HG02759 (cell line): ENCODE data around the gene PHF23.

Source experiments
- ATAC-seq: cut with Tn5 transposase; IDR thresholded peaks from one replicate; pipeline ENCODE4 v1.9.1; 2021; ENCODE audit warnings: mild to moderate bottlenecking, moderate library complexity; ENCODE audit not compliant: unreplicated experiment

Gene PHF23

DNA sequence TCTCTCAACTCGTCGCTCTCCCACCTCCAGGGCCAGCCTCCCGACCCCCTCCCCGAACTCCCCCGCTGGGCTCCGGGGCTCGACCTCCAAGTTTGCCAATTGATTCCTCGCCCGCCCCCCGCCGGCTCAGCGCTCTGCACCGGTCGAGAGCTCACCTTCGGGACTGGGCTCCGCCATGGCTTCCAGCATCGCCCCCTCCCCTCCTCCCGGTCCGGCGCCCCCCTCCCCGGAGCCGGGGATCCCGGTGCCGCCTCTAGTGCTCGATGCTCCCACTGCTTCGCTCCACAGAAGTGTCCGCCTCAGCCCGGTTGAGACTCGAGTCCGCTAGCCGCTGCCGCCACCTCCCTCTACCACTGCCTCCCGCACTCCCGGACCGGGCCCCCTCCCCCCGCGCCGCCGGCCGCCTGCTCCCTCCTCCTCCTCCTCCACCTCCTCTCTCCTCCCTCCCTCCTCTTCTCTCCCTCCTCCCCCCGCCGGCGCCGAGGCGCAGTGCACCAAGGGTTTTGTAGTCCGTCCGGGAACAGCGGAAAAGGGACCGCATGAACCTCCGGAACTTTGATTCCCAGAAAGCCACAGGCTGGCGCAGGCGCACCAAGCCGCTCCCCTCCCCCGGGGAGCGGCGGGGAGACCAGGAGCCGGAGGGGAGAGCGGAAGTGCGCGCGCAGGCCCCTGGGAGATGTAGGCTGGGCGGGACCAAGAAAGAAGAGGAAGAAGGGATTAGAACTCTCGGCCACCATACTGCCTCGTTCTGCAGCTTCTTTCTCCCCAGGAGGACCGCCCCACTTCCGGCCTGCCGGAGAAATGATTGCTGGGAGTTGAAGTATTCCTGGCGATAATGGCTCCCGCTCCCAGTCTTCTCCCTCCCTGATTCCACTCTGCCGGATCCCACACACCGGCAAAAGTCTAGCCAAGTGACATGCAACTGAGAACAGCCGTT, at the start of gene PHF23:
Gene PHF23, minus strand, starts transcription at position 367 of the 937 bp plus-strand sequence. Its CDS starts 178 bp downstream, at position 189.
- ATAC-seq = peak; percentile 52

DNA sequence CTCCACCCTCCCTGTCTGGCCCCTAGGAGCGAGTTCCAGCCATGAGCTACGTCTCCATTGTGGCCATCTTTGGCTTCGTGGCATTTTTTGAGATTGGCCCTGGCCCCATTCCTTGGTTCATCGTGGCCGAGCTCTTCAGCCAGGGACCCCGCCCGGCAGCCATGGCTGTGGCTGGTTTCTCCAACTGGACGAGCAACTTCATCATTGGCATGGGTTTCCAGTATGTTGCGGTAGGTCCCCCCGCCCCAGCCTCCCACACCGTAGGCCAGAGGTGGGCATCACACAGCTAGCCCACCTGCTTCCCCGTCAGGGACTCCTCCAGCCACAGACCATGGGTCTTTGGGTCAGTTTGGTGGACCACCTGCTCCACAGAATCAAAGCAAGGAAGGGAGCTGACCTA, 46.4 kb upstream of the PHF23 start:
- no peak for ATAC-seq

DNA sequence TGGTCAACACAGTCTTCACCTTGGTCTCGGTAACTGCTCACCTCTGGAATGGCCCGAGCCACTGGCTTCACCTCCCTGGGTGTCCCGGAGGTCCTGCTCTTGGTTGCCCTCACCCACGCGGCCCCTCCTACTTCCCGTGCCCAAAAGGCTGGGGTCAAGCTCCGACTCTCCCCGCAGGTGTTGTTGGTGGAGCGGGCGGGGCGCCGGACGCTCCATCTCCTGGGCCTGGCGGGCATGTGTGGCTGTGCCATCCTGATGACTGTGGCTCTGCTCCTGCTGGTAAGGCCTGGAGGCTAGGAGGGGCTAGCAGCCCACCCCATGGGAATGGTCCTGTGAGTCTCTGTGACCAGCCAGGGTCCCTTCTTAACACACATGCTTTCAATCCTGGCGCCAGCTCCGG, 45.7 kb upstream of the PHF23 start:
- ATAC-seq = no peak

DNA sequence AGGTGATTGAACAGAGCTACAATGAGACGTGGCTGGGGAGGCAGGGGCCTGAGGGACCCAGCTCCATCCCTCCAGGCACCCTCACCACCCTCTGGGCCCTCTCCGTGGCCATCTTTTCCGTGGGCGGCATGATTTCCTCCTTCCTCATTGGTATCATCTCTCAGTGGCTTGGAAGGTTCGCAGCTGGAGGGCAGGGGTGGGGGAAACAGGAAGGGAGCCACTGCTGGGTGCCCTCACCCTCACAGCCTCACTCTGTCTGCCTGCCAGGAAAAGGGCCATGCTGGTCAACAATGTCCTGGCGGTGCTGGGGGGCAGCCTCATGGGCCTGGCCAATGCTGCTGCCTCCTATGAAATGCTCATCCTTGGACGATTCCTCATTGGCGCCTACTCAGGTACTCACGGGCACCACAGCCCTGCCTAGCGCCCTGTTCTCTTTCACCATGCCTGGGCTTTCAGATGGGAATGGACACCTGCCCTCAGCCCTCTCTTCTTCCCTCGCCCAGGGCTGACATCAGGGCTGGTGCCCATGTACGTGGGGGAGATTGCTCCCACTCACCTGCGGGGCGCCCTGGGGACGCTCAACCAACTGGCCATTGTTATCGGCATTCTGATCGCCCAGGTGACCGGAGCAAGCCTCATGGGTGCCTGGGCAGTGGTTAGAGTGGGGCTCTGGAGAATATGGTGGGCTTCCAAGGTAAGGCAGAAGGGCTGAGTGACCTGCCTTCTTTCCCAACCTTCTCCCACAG, 44.4 kb upstream of the PHF23 start:
- ATAC-seq = no peak

DNA sequence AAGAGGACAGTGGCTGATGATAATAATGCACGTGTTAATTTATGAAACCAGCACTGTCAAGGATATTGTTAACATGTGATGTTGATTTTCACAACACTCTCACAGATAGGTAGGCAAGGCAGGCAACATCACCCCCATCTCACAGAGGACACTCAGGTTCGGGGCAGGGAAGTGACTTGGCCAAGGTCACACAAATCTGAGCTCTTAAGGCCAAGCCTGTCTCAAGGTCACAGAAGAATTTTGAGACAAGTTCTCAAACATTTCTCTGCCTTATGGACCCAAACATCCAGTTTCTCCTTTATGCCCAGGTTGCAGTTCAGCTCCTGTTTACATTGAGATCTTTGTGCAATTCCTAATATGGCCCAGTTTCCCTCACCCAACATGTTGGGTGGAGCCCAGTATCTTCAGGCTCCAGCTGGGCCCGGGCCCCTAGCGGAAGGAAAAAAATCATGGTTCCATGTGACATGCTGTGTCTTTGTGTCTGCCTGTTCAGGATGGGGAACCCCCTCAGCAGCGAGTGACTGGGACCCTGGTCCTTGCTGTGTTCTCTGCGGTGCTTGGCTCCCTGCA, 43.6 kb upstream of the PHF23 start:
- ATAC-seq = no peak

DNA sequence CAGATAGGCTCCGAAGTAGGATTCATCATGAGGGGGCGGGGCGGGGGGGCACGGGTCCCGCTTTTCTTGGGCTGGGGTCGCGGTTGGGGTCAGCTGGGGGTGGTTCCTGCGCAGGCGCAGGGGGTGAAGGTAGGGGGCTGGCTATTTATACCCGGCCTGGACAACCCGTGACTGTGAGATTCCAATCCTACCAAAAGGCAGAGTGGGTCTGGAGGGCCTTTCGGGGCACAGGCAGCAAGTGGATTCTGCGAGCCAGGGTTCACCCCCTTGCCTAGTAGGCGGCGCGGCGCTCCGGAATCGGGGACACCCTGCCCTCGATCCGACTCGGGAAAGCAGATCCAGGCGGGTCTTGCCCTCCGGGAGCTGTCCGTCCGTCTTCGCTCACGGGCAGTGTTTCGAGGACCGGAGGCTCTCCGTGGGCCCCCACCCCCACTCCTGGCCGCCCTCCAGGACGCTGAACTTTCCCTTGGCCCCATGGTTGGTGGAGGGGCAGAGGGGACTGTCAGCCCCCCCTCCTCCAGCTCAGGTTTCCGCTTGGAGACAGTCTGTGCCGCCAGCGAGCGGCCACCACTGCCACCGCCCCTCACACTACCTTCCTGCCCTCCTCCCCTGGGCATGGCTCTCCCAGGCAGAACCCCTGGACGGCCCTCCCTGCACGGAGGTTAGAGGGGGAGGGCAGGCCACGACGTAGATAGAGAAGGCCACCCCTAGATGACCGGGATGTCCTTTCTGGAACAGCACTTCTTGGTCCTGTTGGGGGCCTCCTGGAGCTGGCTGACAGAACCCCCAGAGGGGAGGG, 42.9 kb upstream of the PHF23 start:
- ATAC-seq = no peak

DNA sequence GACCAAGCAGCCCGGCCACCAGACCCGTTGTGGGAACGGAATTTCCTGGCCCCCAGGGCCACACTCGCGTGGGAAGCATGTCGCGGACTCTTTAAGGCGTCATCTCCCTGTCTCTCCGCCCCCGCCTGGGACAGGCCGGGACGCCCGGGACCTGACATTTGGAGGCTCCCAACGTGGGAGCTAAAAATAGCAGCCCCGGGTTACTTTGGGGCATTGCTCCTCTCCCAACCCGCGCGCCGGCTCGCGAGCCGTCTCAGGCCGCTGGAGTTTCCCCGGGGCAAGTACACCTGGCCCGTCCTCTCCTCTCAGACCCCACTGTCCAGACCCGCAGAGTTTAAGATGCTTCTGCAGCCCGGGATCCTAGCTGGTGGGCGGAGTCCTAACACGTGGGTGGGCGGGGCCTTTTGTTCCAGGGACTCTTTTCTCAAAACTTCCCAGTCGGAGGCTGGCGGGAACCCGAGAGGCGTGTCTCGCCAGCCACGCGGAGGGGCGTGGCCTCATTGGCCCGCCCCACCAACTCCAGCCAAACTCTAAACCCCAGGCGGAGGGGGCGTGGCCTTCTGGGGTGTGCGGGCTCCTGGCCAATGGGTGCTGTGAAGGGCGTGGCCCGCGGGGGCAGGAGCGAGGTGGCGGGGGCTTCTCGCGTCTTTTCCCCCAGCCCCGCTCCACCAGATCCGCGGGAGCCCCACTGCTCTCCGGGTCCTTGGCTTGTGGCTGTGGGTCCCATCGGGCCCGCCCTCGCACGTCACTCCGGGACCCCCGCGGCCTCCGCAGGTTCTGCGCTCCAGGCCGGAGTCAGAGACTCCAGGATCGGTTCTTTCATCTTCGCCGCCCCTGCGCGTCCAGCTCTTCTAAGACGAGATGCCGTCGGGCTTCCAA, 42.1 kb upstream of the PHF23 start, which contains the start of gene SLC2A4:
Gene SLC2A4, plus strand, starts transcription at position 645 of the 879 bp plus-strand sequence. Its CDS starts 217 bp downstream, at position 862.
- peak; percentile 72 for ATAC-seq

DNA sequence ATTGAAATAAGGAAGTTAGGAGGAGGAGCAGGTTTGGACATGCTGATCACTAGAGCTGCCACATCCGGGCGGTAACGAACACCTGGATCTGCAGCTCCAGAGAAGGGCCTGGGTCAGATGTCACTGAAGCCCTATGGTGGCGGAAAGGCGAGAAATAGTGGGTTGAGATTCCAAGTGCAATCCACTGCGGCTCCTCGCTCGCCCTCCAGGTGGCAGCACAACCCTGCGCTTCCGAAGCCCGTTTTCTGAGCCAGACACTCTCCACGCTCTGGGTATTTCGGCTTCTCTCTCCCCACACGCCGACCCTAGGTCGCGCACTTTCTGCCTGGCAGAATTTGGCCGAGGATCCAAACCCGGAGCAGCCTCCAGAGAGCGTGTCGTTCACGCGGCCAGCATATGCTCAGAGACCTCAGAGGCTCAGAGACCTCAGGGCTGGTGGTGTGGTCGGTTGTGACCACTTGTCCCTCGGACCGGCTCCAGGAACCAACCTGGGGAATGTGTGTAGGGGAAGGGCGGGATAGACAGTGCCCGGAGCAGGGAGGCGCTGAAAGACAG, 41.3 kb upstream of the PHF23 start:
- ATAC-seq = peak; percentile 64

DNA sequence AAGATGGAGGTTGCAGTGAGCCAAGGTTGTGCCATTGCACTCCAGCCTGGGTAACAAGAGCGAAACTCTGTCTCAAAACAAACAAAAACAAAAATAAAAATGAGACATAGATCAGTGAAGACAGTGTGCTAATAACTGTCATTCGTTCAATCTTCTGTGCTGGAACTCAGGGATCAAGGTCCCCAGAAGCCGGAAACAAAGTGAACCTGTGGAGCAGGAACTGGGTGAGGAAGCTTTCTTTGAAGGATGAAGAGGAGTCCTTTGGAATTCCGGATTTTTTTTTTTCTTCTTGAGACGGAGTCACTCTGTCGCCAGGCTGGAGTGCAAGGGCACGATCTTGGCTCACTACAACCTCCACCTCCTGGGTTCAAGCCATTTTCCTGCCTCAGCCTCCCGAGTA, 40.2 kb upstream of the PHF23 start:
- ATAC-seq = no peak

DNA sequence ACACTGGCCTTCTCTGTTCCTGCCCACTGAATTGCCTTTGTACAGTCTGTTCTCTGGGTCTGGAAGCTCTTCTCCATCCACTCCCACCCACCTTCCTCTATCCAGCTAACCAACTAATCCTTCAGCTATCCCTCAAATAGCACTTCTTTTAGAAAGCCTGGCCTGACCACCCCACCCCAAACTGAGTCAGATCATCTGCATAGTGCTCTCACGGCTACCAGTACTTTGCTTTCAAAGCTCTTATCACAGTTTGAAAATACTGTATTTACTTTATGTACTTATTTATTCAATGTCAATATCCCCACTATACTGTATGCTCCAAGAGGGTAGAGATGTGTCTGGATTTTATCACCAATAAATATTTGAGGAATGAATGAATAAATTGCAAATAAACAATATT, 27.5 kb upstream of the PHF23 start:
- ATAC-seq = no peak

DNA sequence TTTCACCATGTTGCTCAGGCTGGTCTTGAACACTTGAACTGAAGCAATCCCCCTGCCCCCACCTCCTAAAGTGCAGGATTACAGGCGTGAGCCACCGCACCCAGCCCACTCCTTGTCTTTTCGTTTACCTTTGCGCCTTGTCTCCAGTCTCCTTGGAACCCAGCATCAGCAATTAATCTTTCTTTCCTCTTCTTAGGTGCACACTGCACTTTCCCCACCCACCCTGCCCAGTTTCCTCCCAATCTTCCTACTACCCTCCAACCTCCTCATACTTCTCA, 24.5 kb upstream of the PHF23 start:
- ATAC-seq = no peak

DNA sequence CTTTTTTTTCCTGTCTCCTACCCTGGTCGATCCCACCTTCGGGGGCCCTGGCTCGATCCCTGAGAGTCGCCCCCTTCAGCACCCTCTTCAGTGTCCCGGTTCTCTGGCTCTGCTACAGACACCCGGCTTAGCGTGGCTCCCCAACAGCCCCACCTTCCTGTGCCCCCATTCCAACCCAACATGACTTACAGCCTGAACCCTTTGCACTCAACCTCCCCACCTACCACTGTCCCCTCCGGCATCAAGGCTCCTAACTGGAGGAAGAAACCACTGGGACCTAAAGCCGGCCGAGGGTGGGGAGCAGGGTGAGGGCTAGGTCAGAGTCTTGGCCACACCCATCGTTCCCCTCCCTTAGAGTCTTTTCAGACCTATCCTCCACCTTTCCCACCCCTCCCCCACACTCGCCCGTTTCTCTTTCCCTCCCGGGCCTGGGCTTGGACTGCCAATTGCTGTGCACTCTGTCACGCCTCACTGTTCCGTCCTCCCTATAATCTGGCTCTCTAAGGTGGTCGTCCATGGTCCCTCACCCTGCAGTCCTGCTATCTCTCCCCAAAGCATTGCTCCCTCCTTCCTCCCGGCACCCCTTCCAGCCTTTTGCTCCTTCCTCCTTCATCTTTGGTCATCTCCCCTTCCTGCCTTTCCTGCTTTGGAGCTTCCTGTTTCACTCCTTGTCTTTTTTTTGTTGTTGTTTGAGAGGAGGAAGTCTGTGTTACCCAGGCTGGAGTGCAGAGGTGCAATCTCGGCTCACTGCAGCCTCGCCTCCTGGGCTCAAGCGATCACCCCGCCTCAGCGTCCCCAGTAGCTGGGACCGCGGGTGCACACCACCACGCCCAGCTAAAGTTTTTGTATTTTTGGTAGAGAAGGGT, 23.9 kb upstream of the PHF23 start:
- no peak for ATAC-seq

DNA sequence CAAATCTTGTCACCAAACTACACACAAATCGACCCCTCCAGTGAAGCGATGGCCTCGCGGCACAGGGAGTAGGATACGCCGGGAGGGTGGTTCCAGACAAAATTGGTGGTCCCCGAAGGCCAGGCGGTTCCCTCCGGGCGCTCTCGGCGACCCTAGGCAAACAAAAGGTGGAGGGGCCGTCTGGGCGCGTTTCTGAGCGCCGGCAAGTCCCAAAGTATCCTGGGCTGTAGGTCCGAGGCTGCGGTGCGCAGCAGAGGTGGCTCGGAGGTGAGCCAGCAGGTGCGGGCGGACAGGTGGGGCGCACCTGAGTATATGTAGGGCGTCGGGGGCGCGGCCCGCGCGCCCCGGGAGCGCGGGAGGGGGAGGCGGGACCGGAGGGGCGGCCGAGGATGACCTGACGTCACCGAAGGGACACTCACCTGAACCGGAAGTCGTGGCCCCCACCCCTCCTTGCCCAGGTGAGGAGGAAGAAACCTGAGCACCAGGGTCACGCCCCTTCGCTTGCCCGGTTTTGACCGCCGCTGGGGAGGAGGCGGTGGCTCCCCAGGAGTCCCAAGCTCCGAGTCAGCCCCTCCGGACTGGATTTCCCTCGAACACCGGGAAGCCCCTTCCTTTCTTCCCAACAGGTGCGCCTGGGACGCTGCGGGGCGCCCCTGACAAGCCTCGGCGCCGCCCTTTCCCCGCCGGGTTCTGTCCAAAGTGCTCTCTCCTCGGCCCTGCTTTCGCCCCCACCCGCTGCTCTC, 23.1 kb upstream of the PHF23 start, which contains the start of gene CLDN7:
Gene CLDN7, minus strand, starts transcription at position 287 of the 743 bp plus-strand sequence. CDS start 435 bp downstream, outside the sequence.
- ATAC-seq = no peak

DNA sequence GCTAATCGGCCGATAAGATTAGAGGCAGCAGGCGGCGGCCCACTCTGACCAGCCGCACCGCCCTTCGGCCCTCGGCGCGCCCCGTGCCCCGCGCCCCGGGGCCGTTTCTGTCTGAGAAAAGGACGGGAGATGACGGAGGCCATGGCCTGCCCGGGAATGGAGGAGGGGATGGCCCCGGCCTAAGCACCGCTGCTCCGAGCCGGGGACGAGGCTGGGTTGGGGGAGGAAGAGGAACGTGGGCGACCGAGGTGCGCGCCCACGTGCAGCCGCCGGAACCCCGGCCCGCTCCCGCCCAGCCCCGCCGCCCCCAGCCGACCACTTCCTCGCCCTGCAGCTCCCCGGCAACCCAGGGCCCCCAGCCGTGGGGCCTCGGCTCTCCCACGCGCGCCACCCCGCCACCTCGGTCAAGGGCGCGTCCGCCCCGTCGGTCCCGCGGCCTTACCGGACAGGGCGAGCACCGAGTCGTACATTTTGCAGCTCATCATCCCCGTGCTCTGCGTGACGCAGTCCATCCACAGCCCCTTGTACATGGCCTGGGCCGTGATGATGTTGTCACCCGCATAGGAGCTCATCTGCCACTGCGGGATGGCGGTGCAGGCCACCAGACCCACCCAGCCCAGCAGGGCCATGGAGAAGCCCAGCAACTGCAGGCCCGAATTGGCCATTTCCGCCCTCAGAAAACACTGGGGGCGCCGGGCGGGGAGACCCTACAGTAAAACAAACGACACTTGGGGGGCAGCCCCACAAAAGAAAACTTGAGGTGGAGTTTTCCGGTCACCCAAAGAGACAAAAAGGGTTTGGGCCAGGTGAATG, 22.3 kb upstream of the PHF23 start:
- ATAC-seq = no peak

DNA sequence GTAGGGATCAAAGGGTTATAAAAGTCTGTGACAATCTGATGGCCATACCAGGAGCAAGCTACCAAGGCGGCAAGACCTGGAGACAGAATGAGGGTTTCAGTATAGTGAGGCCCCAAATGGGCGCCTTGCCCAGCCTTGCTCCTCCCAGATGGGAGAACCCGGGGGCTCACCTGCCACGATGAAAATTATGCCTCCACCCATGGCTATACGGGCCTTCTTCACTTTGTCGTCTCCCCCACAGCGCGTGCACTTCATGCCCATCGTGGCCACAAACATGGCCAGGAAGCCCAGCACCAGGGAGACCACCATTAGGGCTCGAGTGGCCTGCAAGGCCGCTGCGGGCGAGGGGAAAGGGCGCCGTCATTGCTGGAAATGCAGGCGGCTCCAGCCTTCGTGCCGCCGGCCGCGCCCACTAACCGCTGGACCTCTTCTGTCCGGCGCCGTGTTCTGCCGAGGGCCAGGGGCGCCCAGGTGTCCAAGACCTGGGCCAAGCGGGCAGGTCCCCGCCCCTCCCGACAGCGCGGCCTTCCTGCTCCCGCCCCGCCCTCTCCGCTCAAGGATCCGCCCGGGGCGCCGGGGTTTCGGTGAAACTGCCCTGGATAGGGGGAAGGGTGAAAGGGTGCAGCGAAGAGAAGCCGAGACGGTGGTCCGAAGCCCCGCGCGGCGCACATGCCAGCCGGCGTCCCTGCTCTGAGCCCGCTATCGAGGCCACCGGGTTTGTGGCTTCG, 21.6 kb upstream of the PHF23 start:
- no peak for ATAC-seq

DNA sequence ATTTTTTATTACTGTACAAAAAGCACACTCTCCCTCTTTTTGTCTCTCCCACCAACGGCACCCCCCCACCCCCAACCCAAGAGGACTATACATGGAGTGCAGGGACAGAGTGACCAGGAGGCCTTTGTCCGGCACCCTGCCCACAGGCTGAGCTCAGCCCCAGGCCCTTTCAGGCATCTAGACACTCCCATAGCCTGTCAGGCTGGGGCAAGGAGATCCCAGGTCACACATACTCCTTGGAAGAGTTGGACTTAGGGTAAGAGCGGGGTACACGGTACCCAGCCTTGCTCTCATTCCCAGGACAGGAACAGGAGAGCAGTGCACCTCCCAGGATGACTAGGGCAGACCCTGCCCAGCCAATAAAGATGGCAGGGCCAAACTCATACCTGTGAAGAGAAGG, 20.9 kb upstream of the PHF23 start:
- no peak for ATAC-seq

DNA sequence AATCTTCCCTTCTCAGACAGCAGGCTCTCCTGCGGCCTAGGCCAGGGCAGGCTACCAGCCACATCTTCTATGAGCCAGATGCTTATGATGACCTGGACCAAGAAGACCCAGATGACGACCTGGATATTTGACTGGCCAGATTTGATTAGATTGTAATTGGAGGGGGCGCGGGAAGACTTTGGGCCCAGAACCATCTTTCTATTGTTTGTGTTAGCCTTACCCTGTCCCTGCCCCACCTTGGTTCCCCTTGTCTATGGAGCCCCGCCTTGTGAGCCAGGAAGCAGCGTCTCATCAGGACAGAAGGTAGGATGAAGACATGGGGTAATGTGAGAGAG, 20.3 kb upstream of the PHF23 start:
- ATAC-seq = no peak
